GM21737 (cell line): ENCODE results near the gene SHISAL1.

Experiments used
- ATAC-seq: cut with Tn5 transposase; IDR thresholded peaks from one replicate; pipeline ENCODE4 v1.9.1; 2021; ENCODE audit warnings: mild to moderate bottlenecking, moderate library complexity; ENCODE audit not compliant: unreplicated experiment

Gene SHISAL1

DNA sequence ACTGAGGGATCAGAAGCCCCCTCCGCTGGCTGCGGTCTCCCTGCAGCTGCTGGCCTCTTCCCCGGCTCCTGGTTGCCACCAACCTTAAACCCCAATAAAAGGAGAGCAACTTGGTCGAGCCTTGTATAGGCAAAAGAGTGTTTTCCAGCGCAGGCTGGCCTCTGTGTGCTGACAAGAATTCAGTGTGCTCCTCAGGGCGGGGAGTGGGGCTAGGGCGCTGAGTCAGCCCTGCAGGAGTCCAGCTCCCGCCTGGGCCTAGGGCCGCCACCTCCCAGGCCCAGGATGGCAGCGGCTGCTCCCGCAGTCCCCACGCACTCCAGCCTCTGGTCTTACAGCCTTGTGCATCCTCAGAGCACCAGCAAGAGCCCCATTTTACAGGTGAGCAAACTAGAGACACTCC lies at the start of gene SHISAL1:
Gene SHISAL1, minus strand, starts transcription at position 186 of the 400 bp plus-strand sequence. CDS start 12,006 bp downstream, outside the sequence.
- ATAC-seq, result no peak

DNA sequence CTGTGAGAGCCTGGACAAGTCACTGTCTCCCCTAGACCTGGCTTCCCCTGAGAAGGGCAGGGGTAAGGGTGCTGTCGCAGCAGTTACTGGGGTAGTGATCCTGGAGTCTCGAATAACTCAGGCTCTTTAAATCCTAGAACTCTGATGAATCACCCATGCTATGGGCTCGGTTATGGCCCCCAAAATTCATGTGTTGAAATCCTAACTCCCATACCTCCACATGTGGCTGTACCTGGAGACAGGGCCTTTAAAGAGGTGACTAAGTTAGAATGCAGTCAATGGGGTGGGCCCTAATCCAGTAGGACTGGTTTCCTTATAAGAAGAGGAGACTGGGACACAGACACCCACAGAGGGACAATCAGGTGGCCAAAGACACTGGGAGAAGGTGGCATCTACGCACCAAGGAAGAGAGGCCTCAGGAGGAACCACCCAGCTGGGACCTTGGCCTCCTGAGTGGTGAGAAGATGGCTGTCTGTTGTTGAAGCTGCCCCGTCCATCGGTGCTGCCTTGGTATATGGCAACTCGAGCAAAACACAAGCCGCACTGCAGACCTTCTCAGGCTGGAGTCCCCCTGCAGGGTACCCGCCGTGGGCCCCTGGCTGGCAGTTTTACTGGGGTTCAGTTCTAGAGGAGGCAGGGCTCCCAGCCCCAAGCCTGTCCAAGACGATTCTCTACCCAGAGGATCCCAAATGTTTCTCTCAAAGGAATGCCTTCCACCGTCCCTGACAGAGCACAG lies 48.8 kb upstream of the SHISAL1 start:
- no peak for ATAC-seq

DNA sequence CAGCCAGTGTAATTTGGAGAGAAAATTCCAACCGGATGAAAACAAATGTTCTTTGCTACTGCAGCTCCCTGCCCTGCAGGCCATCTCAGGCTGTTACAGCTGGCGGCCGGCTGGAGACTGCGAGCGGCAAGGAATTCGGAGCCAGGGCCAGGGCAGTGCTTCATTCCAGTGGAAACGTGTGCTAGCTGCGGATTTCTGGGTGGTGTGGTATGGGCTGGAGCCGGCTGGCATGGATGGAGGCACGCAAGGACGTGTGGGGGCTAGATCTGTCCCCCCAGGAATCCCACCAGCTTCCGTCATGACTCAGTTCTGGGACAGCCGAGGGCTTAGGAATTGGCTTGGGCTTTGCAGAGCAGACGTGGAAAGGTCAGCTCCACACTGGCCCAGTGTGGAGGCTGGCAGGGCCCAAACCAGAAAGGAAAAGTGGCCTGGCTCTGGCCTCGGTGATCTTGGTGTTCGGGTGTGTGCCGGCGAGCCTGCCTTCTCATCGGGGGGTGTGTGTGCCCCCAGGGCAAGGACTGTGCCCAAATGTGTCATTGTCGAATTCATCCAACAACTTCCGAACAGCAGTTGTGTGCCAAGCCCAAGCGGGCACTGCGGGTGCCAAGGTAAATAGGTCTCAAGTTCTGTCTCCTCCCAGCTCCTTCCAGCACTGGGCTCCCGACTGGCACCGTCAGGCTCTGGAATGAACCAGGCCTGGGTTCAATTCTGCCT lies 48.1 kb upstream of the SHISAL1 start:
- ATAC-seq, result no peak

DNA sequence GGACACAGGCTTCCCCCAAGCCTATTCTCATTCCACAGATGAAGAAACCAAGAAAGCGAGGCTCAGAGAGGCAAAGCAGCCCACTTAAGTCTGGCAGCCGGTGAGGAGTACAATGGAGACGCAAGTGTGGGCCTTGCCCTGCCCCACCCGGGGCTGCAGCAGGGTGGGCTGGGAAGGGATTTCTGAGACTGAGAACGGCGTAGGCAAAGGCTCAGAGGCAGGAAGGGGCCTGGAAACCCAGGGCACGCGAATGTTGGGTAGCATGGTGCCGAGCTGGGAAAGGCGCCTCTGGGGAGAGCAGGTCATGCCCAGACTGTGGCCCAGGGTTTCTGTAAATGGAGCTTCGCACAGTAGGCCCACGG lies 47.5 kb upstream of the SHISAL1 start:
- no peak for ATAC-seq

DNA sequence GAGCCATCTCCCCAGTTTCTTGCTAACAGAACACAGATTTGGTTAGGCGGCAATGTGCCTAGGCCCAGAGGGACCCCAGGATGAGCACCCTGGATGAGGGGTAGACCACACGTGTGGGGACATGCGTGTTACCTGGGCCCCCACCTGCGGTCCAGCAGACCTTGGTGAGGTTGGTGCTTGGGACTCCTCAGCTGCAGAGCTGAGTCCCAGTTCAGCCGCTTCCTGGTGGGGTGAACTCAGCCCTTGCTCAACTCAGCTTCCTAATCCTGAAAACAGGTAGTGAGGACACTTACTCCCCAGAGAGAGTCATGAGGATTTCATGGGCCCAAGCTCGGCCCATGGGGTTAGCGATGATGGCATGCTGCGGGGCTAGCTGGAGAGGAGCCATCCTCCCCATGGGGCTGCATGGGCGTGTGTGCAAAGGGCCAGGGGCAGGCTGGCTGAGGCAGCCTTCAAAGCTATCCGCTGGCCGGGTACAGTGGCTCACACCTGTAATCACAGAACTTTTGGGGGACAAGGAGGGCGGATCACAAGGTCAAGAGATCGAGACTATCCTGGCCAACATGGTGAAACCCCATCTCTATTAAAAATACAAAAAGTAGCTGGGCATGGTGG lies 46.9 kb upstream of the SHISAL1 start:
- ATAC-seq, result no peak

DNA sequence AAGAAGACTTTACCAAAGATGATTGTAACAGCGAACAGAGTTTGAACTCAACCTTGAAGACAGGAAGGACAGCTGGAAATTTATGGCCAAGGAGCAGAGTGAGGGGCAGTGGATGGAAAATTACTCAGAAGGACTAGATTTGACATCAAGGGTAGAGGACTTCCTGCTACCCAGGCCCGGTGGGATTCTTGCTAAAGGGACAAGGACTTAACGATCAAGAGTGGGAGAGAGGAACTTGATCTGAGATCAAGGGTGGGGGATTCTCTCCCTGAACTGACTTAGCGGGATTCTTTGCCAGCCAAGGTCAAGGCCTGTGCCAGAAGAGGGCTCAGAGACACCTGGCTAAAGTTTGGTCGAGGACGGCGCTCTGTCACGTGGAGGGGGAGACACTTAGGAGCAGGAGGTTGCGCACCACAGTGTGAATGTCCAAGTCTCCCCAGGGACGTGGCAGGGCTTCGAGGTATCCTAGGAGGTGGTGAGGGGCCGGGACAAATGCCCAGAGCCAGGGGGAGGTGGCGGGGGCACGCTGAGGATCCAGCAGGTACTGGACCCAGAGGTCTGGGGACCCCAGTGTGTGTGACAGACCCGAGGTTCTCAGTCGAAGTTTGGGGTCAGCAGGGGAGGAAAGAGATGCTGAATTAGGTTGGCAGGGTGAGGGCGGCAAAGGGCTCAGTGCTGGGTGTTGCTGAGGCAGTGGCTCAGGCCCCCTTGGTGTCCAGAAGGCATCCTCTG lies 46.1 kb upstream of the SHISAL1 start:
- ATAC-seq, result no peak

DNA sequence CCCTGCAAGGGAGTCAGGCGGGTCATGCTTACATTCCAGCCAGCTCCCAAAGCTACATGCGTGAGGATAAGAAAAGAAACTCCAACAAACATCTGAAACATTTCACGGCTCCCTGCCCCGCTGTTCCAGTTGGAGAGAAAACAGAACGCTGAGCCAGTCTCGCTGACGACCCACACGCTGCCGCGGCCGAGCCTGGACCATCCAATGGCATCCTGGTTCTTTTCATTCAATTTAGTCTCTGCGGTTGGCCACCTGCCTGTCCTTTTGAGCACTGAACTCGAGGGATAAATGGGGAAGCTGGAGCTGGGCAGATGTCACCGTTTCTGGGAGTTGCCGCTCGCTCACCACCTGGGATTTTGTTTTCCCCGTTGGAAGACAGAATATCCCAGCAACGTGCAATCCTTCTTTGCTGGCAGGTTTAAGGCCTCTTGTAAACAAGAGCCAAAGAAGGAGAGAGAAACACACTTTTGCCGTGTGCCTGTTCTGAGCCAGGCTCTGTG lies 45.3 kb upstream of the SHISAL1 start:
- ATAC-seq, result no peak

DNA sequence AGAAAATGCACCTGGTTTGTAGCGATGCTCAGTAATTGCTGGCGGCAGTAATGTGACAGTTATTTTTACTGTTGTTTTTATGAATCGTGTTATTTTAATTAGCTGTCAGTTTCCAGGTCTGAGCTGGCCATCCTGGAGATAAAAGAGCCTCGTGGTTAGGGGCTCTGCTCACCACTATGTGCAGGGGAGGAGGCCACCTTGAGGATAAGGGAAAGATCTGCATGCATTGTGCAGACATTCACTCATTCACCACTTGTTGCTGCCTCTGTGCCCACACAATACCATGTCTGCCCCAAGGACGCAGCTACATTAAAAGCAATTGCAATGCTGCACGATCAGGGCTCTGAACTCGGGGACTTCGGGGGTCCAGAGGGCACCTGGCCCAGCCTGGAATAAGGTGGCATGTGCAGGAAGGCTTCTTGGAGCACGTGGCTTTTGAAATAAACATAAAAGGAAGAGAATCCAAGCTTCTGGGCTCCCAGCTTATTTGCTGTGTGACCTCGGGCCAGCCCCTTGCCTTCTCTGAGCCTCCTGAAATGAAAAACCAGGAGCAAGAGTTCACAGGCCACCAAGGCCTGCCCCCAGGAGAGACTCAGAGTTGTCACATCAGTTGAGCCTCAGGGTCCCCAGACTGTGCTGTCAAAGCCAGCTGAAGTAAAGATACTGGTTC lies 44.7 kb upstream of the SHISAL1 start:
- ATAC-seq, result no peak

DNA sequence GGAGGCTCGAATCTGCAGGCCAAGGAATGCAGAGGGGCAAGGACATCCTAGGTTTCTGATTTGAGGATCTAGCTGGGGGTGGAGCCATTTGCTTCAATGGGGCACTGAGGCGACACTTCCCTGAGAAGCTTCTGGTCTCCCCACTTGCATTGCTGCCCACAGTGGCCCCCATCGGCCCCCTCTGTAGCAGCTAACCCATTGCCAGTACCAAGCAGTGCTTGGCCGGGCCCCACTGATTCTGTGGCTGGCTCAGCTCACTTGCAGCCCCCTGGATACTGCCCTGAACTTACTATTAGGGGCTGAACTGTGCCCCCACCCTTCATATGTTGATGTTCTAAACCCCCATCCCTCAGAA lies 42.9 kb upstream of the SHISAL1 start:
- ATAC-seq, result no peak

DNA sequence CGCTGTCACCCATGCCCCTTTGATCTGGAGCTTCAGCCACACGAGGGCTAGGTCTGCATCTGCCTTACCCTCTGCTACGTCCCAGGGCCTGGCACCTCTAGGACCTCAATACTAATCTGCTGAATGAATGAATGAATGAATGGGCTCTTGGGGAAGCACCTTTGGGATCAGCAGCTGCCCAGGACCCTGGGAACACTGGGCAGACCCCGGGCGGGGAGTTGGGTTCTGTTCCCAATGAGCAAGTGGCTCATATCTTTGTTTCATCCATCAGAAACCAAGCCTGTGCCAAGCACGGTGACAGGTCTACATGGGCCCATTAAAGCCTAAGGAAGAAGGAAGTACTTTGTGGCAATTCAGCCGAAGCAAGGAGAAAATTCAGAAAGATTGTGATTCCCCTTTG lies 41.5 kb upstream of the SHISAL1 start:
- no peak for ATAC-seq

DNA sequence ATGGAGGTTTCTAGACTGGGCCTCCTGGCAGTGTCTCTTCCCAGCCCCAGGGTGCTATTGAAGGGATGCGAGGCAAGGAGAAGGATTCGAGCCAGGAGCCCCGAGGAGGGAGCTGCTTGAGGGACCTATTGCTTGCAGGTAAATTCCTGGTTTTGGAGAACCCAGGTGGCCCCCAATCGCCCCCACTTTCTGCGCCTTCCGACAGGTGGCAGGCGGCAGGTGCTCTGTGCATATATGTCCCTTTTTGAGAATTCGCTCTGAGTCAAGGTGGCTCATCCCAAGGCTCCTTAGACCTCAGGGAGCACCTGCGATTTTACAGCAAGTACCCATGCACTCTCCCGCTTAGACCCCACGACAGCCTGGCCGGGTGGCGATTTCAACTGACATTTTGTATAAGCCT lies 40.3 kb upstream of the SHISAL1 start:
- ATAC-seq, result no peak

DNA sequence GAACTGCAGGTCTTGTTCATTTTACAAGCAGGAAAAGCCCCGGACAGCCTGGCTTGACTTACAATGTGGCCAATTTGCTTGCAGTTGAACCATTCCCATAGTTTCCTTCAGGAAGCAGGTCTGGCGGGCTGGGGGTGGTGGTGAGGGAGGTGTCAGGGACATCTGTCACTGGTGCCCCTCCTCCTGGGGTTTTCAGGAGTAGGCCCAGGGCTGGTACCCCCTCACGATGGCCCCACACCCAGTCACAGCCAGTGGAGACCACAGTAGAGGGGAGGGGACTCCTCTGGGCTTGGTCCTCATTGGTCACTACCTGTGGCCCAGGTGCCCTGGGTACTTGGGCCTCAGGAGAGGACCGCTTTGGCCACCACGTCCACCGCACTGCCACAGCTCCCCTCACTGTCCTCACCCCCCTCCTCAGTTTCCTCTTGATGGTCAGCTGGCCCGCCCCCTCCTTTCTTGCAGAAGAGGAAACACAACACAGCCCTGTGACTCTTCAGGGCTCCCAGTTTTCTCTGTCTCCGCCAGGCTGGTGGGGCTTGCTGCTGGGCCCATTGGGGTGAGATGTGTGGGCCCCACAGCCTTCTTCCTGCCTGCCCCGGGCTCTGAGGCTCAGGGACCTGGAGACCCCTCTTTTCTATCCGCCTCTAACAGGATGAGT lies 39.8 kb upstream of the SHISAL1 start:
- no peak for ATAC-seq

DNA sequence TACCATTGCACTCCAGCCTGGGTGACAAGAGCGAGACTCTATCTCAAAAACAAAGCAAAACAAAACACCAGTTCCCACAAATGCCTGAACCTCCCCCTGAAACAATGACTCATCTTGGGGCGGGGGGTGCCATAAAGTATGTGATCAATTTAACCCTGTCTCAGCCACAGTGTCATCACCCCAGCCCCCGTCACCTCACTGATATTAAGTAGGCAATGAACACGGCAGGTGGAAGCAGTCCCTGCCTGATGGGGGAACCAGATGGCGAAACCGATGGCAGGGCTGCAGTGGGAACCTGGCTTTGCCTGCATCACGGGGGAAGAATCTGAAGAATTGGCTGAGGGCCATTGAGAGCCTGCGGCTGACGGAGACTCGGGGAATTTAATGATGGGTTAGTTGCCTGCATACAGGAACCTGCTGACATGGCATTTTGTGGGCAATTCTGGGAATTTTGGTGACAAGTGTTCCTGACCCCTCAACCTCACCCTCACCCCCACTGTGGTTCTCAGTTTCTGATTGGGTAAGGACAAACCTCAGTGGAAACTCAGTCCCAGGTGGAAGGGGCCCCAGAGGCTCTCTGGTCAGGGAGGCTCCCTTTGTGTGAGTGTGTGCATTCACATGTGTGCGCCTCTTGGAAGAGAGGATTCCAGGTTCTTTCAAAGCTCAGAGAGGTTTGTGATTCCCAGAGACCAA lies 39.1 kb upstream of the SHISAL1 start:
- ATAC-seq, result no peak

DNA sequence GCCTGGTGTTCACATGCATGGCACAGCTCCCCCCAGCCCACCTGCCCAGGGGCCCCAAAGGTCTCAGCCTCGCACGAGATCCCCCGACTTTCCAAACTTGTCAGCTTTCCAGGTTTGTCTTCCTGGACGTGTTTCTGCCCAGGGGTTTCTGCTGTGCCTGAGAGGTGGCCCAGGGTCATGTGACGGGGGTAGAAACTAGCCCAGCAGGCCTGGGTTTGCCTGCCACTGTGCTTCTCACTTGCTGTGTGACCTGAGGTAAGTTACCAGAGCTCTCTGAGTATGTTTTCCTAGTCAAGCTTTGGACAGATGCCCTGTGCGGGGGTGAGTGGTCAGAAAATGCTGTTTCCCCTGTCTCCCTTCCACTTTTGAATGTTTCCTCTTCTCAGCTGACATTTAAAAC lies 38.3 kb upstream of the SHISAL1 start:
- ATAC-seq, result no peak

DNA sequence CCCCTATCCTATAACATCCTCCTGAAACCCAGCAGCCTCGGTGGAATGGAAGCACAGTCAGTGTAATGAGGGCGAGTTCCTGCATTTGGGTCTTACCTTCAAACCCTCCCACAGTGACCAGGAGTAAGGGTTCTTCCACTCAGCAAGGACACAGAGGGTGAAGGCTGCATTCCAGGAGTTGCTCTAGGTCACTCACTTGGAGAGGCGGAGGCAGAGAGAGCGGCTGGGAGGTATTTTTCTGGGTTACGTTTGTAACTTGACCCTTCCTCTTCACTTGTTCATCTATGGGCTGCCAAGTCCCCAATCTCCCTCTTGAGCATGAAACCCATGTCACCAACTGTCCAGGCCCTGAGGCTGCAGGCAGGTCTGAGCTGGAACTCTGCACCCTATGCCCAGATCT lies 36.8 kb upstream of the SHISAL1 start:
- no peak for ATAC-seq

DNA sequence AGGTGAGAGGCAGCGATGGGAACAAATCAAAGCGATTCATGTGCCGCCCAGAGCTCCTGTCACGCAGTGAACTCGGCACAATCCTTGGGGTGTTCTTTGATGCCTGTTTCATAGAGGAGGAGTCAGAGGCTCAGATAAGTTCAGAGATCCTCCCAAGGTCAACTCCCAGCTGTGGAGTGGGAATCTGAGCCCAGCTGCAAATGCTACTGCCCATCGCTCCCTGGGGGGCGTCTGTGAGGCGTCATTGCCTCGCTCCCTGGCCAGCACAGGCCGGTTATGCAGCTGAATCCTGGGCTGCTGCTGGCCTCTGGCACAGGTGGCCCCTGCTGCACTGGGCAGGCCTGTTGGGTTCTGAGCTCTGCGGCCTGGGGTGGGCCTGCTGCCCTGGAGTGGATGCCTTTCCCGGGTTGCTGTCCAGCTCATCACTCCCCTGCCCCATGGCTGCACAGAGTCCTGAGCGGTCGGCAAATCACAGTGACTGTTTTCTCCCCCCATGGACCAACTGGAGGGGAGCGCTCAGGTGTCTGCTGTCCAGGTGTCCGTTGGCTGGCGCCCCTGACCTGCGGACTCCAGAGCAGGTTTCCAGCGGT lies 36.3 kb upstream of the SHISAL1 start:
- ATAC-seq, result no peak

DNA sequence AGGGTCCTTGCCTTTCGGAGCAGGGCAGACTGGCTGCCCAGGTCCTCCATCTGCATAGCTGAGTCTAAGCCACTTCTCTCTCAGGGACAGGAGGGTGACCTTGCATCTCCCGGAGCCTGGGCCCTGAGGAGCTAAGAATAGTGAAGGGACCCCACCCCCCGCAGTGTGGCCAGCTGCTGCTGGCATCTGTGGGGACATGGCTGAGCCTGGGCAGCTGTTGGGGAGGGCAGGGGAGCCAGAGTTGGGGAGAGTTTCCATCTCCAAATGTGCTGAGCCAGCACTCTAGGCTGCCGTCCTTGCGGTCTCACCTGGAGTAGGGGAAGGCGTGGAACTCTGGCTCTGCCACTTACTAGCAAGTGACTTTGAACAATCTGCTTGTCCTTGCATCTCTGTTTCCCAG lies 34.8 kb upstream of the SHISAL1 start:
- ATAC-seq, result no peak

DNA sequence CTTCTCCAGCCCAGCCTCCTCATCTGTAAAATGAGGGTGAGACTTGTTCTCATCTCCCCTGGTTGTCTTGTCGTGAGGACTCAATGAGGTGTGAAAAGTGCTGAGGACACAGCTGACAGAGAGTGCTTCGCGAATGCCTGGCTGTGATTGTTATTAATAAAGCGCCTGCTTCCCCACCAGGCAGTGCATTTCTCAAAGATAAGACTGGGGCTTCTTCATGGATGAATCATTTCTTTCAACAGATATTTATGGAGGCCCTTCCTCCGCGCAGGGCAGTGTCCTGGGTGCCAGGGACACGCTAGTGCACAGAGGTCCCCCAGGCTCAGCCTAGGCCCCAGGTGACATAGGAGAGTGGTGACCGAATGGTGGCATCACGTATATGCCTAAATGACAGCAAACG lies 34.3 kb upstream of the SHISAL1 start:
- no peak for ATAC-seq

DNA sequence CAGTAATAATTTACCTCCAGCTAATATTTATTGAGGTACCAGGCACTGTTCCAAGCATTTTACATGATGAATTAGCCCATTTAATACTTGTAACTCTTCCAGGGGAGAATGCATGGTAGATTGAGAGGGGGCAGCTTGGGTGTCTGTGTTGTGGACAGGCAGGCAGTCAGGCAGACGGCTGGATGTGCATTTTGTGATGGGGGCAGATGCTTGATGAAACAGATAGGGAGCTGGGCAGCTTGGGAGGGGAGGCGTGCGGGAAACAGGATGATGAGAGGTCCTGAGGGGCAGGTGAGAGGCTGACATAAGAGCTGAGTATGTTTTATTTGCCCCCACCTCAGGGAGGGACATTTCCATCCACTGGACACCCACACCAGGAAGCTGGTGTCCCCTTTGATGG lies 33.1 kb upstream of the SHISAL1 start:
- ATAC-seq, result no peak
